COLO668 (cell line): Measurements from ENCODE around the gene MUC13.

Experiments used
- DNase-seq: peaks from one replicate; lab custom pipeline; 2025; ENCODE audit not compliant: unreplicated experiment; lab: John Stamatoyannopoulos, UW

MUC13 gene

DNA sequence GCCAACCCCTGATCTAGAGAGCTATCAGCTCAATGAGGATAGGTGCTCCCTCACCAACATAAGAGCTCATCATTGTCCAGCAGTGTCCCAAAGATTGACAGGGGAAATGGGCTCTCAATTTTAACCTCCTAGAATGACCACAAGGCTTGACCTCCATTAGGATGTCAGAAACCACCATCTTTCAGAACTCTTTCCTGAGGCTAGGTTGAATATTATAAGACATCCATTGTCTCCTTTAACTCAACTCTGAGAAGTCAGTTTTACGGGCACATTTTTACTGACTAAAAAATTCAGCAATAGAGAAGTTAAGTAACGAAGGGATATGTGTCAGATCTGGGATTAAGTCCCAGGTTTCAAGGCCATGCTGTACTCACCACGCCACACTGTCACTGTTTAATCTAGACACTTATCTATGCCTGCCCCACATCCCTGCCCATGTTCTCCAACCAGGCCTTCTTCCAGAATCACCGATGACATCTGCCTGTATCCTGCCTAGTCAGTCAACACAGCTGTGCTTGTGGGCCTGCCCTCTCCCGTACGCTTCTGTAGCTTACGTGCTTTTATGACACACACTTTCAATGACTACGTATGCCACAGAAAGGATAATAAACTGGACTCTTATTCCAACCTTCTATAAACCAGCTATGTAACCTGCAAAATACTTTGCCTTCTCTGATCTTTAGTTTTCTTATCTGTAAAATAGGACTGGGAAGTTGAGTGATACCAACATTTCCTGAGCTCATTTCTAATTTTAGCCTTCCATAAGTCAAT, 17.1 kb upstream of the MUC13 start:
- DNase-seq = peak; percentile 50

DNA sequence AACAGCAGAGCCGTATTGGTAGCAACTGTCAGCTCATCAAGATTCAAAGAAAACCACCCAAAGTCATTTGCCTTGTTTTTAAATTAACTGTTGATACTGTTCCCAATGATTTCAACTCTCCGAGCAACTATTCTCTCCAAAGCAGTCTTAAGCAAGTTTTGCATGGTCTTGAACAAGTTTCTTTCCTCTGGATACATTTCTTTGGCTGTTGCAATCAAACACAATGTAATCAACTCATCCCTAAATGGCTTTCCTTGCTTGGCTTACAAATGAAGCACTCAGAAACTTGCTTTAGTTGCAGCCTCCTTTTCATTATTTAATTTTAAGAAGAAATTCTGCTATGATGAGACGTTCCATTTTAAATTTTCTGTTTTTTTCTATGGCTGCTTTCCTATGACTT, 15.5 kb upstream of the MUC13 start:
- DNase-seq = no peak

DNA sequence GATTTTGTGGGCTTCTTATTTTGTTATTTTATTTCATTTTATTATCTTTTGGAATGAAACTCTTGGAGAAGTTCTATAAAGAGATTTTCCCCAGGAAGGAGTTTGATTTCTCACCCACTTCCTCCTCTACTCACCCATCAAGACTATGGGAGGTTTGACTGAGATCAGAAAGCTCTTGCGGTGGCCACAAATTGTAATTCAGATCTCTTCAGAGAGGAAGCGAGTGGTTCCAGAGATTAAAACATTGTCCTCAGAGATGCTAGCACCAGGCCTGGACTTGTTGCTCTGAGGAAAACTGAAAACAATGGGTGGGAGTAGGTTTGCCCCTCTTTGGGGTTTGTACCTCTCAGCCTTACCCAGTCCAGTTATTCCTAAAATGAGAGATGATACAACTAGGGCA, 8.1 kb upstream of the MUC13 start:
- DNase-seq = no peak

DNA sequence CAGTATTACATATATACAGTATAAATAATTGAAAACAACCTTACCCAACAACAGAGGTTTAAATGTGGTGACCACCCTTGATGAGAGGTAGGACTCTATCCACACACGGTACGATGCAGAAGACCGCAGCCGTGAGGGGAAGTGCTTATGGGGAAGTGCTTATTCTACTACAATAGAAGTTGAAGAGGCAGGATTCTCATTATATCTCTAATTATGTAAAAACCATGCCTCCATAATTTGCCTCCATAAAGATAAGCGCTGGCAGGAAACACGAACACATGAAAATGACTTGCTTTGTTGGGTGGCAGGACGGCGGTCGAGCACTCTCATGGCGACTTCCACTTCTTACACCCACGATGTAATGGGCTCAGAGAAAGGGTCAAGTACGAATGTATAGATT, 7.2 kb upstream of the MUC13 start:
- DNase-seq = no peak

DNA sequence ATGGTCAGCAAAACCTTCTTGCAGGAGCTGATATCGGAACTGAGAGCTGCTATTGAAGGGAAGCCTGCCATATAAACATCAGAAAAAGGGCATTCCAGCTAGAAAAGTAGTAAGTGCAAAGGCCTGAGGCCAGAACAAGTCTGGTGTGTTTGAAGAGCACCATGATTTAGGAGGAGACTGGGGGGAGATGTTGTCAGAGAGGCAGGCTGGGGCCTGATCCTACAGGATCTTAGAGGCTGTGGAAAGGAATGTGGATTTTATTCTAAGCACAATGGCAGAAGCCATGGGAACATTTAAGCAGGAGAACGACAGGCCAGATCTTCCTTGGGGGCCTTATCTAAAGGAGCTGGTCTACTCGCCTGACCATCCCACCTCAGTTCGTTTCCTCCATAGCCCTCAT, 5.1 kb upstream of the MUC13 start:
- no peak for DNase-seq

DNA sequence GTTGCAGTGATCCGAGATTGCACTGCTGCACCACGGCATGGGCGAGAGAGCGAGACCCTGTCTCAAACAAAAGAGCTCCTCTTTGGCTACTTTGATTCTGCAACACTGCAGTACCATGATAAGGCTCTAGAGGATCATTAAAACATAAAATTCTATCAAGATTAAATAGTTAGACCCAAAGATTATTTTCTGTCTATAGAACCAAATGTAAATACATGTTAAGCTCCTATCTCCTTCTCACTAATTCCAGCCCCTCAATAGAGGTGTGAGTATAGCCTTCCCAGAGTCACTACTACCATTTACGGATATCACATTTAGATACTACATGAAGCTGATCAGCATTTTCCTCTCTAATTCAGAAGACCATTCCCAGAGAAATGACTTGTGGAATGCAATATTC, 4.3 kb upstream of the MUC13 start:
- no peak for DNase-seq

DNA sequence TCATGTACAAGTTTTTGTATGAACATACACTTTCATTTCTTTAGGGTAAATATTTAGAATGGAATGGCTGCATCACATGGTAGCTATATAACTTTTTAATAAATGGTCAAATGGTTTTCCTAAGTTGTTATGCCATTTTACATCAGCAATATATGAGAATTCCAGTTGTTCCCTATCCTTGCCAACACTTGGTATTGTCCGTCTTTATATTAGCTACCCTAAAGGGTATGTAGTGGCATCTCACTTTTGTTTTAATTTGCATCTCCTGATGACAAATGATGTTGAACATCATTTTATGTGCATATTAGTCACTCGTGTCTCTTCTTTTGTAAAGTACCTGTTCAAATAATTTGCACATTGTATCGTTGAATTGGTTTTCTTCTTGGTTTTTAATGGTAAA, 2.5 kb upstream of the MUC13 start:
- no peak for DNase-seq

DNA sequence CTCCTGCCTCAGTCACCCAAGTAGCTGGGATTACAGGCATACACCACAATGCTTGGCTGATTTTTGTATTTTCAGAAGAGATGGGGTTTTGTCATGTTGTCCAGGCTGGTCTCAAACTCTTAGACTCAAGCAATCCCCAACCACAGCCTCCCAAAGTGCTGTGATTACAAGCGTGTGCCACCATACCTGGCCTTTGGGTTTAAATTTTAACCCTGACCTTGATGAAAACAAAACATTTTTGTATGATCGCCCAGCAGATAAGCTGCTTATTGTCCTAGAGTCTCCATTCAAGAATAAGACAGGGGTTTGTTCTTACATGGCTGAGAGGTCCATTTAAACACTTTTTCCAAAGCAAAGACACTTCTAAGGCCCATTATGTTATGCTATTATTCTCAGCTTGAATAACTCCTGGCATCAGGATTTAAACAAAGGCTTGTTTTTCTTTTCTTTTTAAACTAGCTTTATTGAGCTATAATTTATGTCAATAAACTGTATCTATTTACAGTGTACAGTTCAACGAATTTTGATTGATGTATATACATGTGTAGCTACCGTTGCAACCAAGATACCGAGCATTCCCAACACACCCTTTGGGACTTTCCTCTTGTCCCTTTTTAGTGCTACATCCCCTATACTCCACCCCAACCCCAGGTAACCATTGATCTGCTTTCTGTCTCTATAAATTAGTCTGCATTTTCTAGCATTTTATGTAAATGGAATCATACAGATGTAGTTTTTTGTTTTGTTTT, 1.4 kb upstream of the MUC13 start:
- DNase-seq = peak; percentile 9

DNA sequence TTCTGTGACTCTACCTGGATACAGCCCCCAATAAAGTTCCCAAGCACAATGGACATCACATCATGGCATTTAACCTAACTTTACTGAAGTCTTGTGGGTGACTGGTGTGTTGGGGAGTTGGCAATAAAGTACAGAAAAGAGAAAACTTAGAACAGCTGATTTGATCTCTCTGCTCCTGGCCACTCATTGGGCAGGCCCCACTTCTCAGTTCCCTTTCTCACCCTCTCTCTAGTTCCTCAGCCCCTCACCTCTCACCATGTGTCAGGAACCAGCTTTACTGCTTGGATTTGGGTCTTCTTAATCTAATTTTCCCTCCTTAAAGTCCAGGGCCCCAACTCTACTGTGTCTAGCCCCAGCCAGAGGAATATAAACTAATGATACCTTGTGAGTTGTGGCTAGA, 713 bp upstream of the MUC13 start:
- no peak for DNase-seq

DNA sequence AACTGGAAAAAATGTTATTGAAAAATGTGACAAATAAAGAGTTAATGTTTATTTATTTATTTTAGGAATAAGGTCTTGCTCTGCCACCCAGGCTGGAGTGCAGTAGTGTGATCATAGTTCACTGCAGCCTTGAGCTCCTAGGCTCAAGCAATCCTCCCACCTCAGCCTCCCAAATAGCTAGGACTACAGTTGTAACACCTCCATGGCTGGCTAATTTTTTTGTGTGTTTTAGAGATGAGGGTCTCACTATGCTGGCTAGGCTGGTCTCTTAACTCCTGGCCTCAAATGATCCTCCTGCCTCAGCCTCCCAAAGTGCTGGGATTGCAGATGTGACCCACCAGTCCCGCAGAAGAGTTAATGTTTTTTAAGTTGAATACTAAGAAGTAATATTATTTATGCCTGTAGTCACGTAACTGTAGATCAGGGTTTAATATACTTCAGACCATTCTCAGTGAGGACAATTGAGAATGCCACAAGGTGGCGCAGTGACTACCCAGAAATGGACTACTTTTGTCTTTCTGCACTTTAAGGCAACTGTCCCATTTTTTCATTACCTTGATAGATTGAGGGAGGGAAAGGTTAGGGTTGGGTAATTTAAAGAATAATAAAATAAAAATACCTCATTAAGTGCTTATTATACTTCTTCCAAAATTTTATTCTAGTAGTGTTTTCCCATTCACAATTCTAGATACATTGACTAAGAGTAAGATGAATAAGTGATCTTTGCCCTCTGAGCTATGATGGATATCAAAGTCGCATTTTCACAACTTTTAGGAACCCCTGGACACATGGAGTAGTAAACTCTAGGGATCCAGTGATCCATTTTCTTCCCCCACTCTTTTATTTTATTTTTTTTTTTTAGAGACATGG, 6.0 kb downstream of the MUC13 start:
- peak; percentile 55 for DNase-seq

DNA sequence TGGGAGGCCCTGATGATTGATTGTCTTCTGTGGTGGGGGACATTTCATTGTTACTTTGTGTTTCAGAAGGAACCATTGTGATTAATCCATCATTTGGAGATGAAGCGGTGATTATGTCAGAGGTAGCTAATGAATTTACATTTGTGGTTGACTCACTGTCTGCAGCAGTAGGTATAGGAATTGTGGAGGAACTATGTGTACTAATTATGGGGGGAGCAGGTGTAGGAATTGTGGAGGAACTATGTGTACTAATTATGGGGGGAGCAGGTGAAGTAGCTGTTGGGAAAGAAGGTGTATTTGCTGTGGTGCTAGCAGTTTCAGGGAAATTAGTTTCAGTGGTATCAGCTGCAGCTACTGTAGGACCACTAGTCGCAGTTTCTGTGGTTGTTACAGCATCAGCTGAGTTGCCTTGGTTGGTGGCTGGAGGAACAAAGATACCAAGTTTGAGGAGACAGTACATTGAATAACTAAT, 6.9 kb downstream of the MUC13 start:
- no peak for DNase-seq

DNA sequence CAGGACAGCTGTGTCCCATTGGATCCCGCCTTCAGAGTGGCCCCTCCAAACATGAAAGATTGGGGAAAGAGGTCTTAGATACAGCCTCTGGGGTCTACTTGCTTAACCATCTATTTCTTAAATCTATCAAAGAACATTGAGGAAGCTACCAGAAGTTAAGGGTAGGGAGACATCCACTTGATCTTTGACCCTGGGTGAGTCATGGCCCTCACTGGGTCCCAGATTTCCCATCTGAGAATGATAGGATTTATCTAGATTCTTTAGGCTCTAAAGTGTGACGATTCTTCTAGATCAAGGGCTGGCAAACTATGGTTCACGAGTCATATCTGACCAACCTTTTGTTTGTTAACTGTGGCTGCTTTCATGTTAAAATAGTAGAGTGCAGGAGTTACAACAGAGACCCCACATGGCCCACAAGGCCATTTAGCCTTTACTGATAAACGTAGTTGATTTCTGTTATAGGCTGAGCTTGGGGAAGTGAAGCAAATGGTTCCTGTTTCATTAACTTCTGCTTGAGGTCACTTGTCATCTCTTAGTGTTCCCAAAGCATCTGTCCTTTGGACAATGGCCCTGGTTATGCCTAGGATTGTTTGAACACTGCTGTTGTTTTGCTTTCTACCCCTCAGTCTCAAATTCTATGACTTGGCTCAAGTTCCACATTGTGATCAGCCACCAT, 8.0 kb downstream of the MUC13 start:
- no peak for DNase-seq

DNA sequence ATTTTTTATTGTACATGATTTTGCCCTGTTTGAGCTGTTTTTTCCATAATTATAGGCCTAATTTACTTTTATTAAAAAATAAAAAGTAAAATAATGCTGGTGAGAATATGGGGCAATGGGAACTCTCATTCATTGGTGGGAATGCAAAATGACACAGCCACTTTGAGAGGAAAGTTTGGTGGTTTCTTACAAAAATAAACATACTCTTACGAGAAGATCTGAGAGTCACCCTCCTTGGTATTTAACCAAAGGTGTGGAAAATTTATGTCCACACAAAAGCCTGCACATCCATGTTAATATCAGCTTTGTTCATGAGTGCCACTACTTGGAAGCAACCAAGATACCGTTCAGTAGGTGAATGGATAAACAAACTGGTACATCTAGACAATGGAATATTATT, 9.8 kb downstream of the MUC13 start:
- DNase-seq = no peak

DNA sequence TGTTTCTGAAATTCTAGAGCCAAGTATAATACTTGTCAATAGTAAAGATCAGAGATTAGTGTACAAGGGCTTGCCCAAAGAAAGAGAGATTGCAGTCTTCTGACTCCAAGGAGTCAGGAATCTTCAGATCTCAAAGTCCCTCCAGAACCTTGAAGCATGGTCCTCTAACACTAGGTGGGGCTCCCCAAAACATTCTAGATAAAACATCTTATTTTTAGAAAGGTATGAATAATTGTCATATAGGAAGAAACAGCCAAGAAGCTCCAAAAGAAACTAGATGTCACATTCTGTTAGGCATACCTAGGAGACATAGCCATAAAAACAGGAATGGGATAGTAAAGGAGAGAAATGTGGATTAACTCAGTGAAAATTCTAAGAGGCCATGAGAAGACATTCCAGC, 10.7 kb downstream of the MUC13 start:
- no peak for DNase-seq

DNA sequence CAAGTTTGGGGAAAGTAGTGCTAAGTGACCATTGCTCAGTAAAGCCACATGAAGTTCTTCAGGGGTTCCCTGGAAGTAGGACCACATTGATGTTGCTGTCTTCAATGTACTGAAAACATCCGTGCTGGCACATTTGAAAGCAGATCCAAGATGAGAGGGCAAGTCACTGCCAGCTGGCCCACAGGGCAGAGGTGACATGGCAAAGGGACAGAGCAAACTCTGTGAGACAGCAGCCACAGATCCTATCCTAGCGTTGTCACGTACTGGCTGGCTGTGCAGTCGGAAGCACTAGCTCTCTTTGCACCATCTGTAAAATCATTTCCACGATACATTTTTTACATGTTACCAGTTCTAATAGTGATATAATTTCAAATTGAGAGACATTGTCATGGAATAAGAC, 13.8 kb downstream of the MUC13 start:
- DNase-seq = no peak

DNA sequence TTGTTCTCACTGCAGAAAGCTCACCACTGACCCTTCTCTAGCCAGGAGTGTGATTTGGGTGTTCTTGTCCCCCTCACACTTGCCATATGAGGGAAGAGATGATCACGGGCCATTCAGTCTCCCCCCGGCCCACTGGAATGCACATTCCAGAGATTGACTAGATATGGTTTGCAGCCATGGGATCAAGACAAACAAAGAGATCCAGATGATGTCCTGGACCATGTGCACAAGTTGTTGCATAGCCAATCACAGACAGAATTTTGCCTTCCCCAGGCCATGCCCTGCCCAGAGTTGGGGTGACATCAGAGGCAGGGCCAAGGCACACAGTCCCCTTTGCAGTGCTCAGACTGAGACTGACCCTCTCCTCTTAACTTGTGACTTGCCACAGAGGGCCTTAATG, 14.8 kb downstream of the MUC13 start:
- DNase-seq = no peak

DNA sequence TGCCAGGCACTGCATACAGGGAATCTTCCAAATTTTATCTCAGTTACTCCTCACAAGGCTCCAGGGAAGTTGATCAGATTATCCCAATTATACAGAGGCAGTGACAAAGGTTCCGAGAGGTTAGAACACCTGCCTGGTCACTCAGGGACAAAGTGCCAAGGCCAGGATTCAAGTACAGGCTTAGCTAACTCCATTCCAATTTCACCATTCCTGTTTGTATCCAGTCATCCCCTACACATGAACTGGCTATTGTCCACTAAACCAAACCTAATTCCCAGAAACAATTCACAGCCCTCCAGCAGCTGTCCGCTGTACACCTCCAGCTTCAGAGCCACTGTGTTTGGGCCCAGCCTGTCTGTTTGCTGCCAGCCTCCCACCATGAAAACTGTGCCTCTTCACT, 16.0 kb downstream of the MUC13 start:
- no peak for DNase-seq

DNA sequence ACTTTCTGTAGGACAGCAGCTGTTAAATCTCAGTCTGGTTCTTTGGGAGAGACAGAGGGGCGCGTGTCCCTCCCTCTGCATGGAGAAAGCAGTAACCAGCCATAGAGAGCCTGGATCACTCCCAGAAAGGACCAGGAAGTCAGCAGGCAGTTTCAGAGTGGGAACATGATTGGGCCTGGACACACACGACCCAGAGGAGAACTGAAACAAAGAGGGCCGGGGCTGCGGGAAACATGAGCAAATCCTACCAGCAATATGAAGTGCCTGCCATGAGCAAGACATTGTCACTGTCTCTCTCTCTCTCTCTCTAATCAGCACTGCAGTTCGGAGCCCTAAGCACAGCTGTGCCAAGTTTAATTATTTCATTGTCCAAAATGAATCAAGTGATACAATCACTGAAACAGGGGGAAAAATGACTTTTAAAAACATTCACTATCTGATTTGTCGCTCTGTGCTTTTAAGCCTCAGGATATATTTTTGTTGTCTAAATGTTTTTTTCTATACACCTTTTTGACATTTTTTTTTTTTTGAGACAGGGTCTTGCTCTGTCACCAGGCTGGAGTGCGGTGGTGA, 17.6 kb downstream of the MUC13 start:
- DNase-seq = no peak

DNA sequence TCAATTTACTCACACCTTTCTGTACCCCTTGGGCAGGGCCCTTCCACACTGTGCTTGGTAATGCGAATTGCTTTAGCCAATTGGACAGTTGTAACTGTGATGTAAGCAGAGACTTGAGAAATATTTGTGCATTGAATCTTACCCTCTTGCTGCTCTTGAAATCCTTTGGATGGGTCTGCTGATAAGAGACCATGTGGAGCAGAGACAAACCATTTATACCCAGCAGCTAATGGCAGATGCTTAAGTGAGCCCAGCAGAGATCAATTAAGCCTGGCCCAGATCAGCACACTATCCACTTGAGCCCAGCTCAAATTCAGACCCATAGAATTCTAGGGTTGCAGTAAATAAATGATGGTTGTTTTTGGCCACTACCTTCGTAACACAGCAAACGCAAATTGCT, 19.3 kb downstream of the MUC13 start:
- DNase-seq = no peak

DNA sequence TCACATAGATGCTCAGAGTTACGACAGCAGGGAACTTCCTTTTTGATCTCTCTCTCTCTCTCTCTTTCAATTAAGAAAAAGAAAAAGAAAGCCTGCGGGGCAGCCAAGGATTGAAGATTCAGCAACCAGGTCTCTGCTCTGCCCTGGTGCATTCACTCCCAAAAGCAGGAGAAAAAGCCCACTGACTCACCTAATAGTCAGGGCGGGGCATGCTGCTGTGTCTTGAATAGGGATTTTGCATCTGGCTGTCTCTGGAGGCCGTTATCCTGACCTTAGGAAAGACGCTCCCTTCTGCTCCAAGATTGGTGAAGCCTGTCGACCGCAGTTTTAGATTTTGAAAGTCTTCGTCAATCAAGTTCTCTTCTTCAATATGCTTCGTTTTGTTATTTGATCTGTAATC, 26.6 kb downstream of the MUC13 start:
- no peak for DNase-seq
